Measurements from ENCODE around the gene CHMP6. TPM values are rescaled to one million over a fixed set of nuclear protein-coding genes. Genes with fewer than 3 reads are reported as not detected.

The CHMP6 gene
- total and polyA plus RNA-seq, 9 of the 15 experiments (the other 6 are each of a cell fraction or from before 2014, with no cell fraction given), result 0.25 to 30.4 (median 13.4) TPM

- ChIA-PET POLR2A (interaction anchor here (0.6 kb wide), 1 partner anchor 10 kb away, joined by 3 read pairs; no protein-coding TSS in a partner anchor), CTCF (ENCODE audit: low intra/inter-chr PET ratio) (interaction anchor here (0.5 kb wide), 1 partner anchor 1487 kb away, joined by 3 read pairs; no protein-coding TSS in a partner anchor)
- H3K4me3 ChIP-seq, result no peak overlapping the region
Measured at GRCh38 chr17:81008140-81008539, 16.5 kb downstream of the CHMP6 start.

DNA sequence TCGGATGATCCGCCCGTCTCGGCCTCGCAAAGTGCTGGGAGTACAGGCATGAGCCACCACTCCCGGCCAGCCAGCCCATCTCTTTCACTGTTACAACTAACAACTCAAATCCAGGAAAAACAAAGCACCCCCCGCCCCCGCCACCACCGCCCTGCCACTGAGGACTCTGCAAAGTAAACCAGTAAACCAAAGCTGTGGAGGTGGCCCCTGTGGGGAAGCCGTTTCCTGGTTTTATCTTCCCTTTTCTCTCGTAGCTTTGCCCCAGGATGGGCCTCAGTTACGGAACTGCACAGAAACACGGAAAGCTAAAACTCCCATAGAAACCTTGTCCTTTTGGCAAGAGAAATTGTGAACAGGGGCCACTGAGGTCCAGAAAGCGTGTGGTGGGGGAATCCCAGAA, 17.5 kb downstream of the CHMP6 start:
- no peak for FAIRE-seq
- in situ Hi-C loops (cut with MboI) (no loop called here), intact Hi-C loops (cut with micrococcal nuclease) (no loop called here)
- TF ChIP-seq ZNF707 (CRISPR knock-in tag; conservative IDR thresholded peaks at IDR 0.05), result no peak
- no peak for TF ChIP-seq MAFF (IDR thresholded peaks at IDR 0.05; ENCODE audit: low read length)

More at GRCh38 chr17:81008140-81008539, 16.5 kb downstream of the CHMP6 start:
- Histone ChIP-seq H2AFZ (ENCODE audit: low read depth, low read length) (no peak overlapping the region), H3K4me1 (replicated peaks in 1 of 2; ENCODE audit: control insufficient read depth in 2 of 2, insufficient read depth in 2 of 2, low read length in 2 of 2) (peaks cover 13 to 22% of the 10 kb centered on the region in 2 experiments; a peak in 4 of 5 replicates), H3K9me3 (replicated peaks; ENCODE audit: control insufficient read depth, insufficient read depth, low read depth, low read length) (no peaks in the 10 kb centered on the region), H3K27me3 (ENCODE audit: control insufficient read depth in 2 of 2, insufficient read depth in 2 of 2, low read length in 2 of 2) (no peaks in the 10 kb centered on the region), H3K36me3 (ENCODE audit: control insufficient read depth, insufficient read depth, low read length) (no peaks in the 10 kb centered on the region), H3K27ac (ENCODE audit: extremely low read depth, low read depth, low read length) (no peak overlapping the region), H3K4me2 (ENCODE audit: insufficient read depth, low read length) (no peak overlapping the region), H4K20me1 (replicated peaks; ENCODE audit: control insufficient read depth, insufficient read depth, low read length) (no peaks in the 10 kb centered on the region), H3K9me1 (ENCODE audit: control insufficient read depth, insufficient read depth, low read length) (no peaks in the 10 kb centered on the region), H3K9ac (ENCODE audit: insufficient read depth in 1 of 2, low read depth in 2 of 2, low read length in 2 of 2) (no peak overlapping the region), H3K79me2 (ENCODE audit: control insufficient read depth, insufficient read depth, low read length) (no peaks in the 10 kb centered on the region)
- FAIRE-seq, result no peak
- WGBS (ENCODE audit: insufficient coverage, low coverage, missing lambda C conversion rate), result 41% methylated on average over 11 of the region's 11 CpGs
- intact Hi-C loops (cut with micrococcal nuclease), result no loop called here
- no peak for ATAC-seq
- in situ Hi-C loops (cut with MboI), result no loop called here
- no peak for TF ChIP-seq HEY1 (CRISPR knock-in tag; IDR thresholded peaks at IDR 0.05; ENCODE audit: borderline replicate concordance)
- TF ChIP-seq, protein P1, sequence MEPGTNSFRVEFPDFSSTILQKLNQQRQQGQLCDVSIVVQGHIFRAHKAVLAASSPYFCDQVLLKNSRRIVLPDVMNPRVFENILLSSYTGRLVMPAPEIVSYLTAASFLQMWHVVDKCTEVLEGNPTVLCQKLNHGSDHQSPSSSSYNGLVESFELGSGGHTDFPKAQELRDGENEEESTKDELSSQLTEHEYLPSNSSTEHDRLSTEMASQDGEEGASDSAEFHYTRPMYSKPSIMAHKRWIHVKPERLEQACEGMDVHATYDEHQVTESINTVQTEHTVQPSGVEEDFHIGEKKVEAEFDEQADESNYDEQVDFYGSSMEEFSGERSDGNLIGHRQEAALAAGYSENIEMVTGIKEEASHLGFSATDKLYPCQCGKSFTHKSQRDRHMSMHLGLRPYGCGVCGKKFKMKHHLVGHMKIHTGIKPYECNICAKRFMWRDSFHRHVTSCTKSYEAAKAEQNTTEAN (CRISPR knock-in tag; IDR thresholded peaks at IDR 0.05), result no peak
- TF ChIP-seq ZNF583 (CRISPR knock-in tag; IDR thresholded peaks at IDR 0.05), result no peak
- no TSS peak for BruUV-seq (replicated peaks)
- DNase-seq (ENCODE audit: extremely low read depth in 1 of 4, low spot score in 3 of 4), result no peak

More for the DNA sequence above, 17.5 kb downstream of the CHMP6 start:
- BruUV-seq (replicated peaks), result no TSS peak
- no peak overlapping the region for H3K27ac ChIP-seq (ENCODE audit: extremely low read depth, low read depth, low read length)
- no peaks in the 10 kb centered on the region for H3K27me3 ChIP-seq (ENCODE audit: control insufficient read depth in 2 of 2, insufficient read depth in 2 of 2, low read length in 2 of 2)
- no peaks in the 10 kb centered on the region for H3K79me2 ChIP-seq (ENCODE audit: control insufficient read depth, insufficient read depth, low read length)
- peaks cover 8 to 21% of the 10 kb centered on the region in 2 experiments; a peak in 4 of 5 replicates for H3K4me1 ChIP-seq (replicated peaks in 1 of 2; ENCODE audit: control insufficient read depth in 2 of 2, insufficient read depth in 2 of 2, low read length in 2 of 2)
- DNase-seq (ENCODE audit: extremely low read depth in 1 of 4, low spot score in 3 of 4) (no peak), ATAC-seq (no peak)
- H3K4me2 ChIP-seq (ENCODE audit: insufficient read depth, low read length), result no peak overlapping the region
- WGBS (ENCODE audit: insufficient coverage, low coverage, missing lambda C conversion rate), result 67% methylated on average over 11 of the region's 14 CpGs
- no peak overlapping the region for H2AFZ ChIP-seq (ENCODE audit: low read depth, low read length)
- no peaks in the 10 kb centered on the region for H3K9me1 ChIP-seq (ENCODE audit: control insufficient read depth, insufficient read depth, low read length)
- no peaks in the 10 kb centered on the region for H3K9me3 ChIP-seq (replicated peaks; ENCODE audit: control insufficient read depth, insufficient read depth, low read depth, low read length)
- H3K36me3 ChIP-seq (ENCODE audit: control insufficient read depth, insufficient read depth, low read length), result no peaks in the 10 kb centered on the region
- ChIA-PET CTCF (ENCODE audit: low intra/inter-chr PET ratio) (no interaction called here), POLR2A (interaction anchor here (1.2 kb wide), 1 partner anchor 25 kb away, joined by 3 read pairs; no protein-coding TSS in a partner anchor)
- H3K4me3 ChIP-seq, result no peak overlapping the region
- no peak overlapping the region for H3K9ac ChIP-seq (ENCODE audit: insufficient read depth in 1 of 2, low read depth in 2 of 2, low read length in 2 of 2)
- H4K20me1 ChIP-seq (replicated peaks; ENCODE audit: control insufficient read depth, insufficient read depth, low read length), result no peaks in the 10 kb centered on the region
